Measurements from ENCODE around the gene ASAP3.

GRCh38 chr1:23400324-23401114, 83.5 kb downstream of the ASAP3 start:
- TF ChIP-seq ZNF561 (CRISPR knock-in tag; conservative IDR thresholded peaks at IDR 0.05) (no peak), PHF21A (IDR thresholded peaks at IDR 0.05; ENCODE audit: borderline replicate concordance, low read depth) (no peak), POLR2A (conservative IDR thresholded peaks at IDR 0.05) (no peak), ZNF263 (CRISPR knock-in tag; IDR thresholded peaks at IDR 0.05; ENCODE audit: borderline replicate concordance) (no peak), POLR2AphosphoS5 (IDR thresholded peaks at IDR 0.05; ENCODE audit: control insufficient read depth, insufficient read depth, low read depth, low read length) (no peak), ZNF764 (CRISPR knock-in tag; IDR thresholded peaks at IDR 0.05; ENCODE audit: low read depth) (no peak), TEAD1 (CRISPR knock-in tag; IDR thresholded peaks at IDR 0.05) (no peak), SIN3A (IDR thresholded peaks at IDR 0.05; ENCODE audit: borderline replicate concordance in 2 of 2, control insufficient read depth in 1 of 2, low read depth in 2 of 2, low read length in 2 of 2) (no peak), CREB1 (IDR thresholded peaks at IDR 0.05) (no peak), CREB1 (CRISPR knock-in tag; IDR thresholded peaks at IDR 0.05) (no peak), BRD4 (IDR thresholded peaks at IDR 0.05) (no peak)
- TF ChIP-seq, protein P1, sequence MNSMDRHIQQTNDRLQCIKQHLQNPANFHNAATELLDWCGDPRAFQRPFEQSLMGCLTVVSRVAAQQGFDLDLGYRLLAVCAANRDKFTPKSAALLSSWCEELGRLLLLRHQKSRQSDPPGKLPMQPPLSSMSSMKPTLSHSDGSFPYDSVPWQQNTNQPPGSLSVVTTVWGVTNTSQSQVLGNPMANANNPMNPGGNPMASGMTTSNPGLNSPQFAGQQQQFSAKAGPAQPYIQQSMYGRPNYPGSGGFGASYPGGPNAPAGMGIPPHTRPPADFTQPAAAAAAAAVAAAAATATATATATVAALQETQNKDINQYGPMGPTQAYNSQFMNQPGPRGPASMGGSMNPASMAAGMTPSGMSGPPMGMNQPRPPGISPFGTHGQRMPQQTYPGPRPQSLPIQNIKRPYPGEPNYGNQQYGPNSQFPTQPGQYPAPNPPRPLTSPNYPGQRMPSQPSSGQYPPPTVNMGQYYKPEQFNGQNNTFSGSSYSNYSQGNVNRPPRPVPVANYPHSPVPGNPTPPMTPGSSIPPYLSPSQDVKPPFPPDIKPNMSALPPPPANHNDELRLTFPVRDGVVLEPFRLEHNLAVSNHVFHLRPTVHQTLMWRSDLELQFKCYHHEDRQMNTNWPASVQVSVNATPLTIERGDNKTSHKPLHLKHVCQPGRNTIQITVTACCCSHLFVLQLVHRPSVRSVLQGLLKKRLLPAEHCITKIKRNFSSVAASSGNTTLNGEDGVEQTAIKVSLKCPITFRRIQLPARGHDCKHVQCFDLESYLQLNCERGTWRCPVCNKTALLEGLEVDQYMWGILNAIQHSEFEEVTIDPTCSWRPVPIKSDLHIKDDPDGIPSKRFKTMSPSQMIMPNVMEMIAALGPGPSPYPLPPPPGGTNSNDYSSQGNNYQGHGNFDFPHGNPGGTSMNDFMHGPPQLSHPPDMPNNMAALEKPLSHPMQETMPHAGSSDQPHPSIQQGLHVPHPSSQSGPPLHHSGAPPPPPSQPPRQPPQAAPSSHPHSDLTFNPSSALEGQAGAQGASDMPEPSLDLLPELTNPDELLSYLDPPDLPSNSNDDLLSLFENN (IDR thresholded peaks at IDR 0.05; ENCODE audit: low read depth in 2 of 2, low read length in 2 of 2): no peak
- TF ChIP-seq, protein P2, sequence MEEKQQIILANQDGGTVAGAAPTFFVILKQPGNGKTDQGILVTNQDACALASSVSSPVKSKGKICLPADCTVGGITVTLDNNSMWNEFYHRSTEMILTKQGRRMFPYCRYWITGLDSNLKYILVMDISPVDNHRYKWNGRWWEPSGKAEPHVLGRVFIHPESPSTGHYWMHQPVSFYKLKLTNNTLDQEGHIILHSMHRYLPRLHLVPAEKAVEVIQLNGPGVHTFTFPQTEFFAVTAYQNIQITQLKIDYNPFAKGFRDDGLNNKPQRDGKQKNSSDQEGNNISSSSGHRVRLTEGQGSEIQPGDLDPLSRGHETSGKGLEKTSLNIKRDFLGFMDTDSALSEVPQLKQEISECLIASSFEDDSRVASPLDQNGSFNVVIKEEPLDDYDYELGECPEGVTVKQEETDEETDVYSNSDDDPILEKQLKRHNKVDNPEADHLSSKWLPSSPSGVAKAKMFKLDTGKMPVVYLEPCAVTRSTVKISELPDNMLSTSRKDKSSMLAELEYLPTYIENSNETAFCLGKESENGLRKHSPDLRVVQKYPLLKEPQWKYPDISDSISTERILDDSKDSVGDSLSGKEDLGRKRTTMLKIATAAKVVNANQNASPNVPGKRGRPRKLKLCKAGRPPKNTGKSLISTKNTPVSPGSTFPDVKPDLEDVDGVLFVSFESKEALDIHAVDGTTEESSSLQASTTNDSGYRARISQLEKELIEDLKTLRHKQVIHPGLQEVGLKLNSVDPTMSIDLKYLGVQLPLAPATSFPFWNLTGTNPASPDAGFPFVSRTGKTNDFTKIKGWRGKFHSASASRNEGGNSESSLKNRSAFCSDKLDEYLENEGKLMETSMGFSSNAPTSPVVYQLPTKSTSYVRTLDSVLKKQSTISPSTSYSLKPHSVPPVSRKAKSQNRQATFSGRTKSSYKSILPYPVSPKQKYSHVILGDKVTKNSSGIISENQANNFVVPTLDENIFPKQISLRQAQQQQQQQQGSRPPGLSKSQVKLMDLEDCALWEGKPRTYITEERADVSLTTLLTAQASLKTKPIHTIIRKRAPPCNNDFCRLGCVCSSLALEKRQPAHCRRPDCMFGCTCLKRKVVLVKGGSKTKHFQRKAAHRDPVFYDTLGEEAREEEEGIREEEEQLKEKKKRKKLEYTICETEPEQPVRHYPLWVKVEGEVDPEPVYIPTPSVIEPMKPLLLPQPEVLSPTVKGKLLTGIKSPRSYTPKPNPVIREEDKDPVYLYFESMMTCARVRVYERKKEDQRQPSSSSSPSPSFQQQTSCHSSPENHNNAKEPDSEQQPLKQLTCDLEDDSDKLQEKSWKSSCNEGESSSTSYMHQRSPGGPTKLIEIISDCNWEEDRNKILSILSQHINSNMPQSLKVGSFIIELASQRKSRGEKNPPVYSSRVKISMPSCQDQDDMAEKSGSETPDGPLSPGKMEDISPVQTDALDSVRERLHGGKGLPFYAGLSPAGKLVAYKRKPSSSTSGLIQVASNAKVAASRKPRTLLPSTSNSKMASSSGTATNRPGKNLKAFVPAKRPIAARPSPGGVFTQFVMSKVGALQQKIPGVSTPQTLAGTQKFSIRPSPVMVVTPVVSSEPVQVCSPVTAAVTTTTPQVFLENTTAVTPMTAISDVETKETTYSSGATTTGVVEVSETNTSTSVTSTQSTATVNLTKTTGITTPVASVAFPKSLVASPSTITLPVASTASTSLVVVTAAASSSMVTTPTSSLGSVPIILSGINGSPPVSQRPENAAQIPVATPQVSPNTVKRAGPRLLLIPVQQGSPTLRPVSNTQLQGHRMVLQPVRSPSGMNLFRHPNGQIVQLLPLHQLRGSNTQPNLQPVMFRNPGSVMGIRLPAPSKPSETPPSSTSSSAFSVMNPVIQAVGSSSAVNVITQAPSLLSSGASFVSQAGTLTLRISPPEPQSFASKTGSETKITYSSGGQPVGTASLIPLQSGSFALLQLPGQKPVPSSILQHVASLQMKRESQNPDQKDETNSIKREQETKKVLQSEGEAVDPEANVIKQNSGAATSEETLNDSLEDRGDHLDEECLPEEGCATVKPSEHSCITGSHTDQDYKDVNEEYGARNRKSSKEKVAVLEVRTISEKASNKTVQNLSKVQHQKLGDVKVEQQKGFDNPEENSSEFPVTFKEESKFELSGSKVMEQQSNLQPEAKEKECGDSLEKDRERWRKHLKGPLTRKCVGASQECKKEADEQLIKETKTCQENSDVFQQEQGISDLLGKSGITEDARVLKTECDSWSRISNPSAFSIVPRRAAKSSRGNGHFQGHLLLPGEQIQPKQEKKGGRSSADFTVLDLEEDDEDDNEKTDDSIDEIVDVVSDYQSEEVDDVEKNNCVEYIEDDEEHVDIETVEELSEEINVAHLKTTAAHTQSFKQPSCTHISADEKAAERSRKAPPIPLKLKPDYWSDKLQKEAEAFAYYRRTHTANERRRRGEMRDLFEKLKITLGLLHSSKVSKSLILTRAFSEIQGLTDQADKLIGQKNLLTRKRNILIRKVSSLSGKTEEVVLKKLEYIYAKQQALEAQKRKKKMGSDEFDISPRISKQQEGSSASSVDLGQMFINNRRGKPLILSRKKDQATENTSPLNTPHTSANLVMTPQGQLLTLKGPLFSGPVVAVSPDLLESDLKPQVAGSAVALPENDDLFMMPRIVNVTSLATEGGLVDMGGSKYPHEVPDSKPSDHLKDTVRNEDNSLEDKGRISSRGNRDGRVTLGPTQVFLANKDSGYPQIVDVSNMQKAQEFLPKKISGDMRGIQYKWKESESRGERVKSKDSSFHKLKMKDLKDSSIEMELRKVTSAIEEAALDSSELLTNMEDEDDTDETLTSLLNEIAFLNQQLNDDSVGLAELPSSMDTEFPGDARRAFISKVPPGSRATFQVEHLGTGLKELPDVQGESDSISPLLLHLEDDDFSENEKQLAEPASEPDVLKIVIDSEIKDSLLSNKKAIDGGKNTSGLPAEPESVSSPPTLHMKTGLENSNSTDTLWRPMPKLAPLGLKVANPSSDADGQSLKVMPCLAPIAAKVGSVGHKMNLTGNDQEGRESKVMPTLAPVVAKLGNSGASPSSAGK (IDR thresholded peaks at IDR 0.05): no peak
- TF ChIP-seq, protein P3, sequence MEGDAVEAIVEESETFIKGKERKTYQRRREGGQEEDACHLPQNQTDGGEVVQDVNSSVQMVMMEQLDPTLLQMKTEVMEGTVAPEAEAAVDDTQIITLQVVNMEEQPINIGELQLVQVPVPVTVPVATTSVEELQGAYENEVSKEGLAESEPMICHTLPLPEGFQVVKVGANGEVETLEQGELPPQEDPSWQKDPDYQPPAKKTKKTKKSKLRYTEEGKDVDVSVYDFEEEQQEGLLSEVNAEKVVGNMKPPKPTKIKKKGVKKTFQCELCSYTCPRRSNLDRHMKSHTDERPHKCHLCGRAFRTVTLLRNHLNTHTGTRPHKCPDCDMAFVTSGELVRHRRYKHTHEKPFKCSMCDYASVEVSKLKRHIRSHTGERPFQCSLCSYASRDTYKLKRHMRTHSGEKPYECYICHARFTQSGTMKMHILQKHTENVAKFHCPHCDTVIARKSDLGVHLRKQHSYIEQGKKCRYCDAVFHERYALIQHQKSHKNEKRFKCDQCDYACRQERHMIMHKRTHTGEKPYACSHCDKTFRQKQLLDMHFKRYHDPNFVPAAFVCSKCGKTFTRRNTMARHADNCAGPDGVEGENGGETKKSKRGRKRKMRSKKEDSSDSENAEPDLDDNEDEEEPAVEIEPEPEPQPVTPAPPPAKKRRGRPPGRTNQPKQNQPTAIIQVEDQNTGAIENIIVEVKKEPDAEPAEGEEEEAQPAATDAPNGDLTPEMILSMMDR (IDR thresholded peaks at IDR 0.05 in 2 of 3, conservative IDR thresholded peaks at IDR 0.05 in 1 of 3; ENCODE audit: insufficient read depth in 2 of 3, low read depth in 1 of 3, low read length in 3 of 3): no peak
